B cell (primary cell): ENCODE measurements around the gene S100A7. TPM values are rescaled to one million over a fixed set of nuclear protein-coding genes. Genes with fewer than 3 reads are reported as not detected.

Experiments
- polyA plus RNA-seq: library from polyadenylated mRNA; depleted of rRNA; stranded (reverse); fragments of >200 nt; gene quantifications from 2 replicates; pipeline ENCODE4 v1.2.3, GENCODE V29; 2012
- total RNA-seq, 2 donors: library from RNA; stranded (reverse); fragments of 120-200 nt in 1 of 2; gene quantifications; 1 replicate in 1 of 2; 2 replicates in 1 of 2; pipeline versions ENCODE4 v1.2.3 to v1.2.4, GENCODE V29; 2013 to 2022

The S100A7 gene
- total and polyA plus RNA-seq, 2 donors (not counting 1 experiment from before 2014, with no cell fraction given): not detected

Other genes starting within 250 kb of the S100A7 start
- gene PRR9, start 243.1 kb downstream of the S100A7 start, total RNA-seq: not detected in 2 replicates
- gene PRR9, start 243.1 kb downstream of the S100A7 start, polyA plus RNA-seq: not detected in 2 replicates
- gene LORICRIN, start 201.0 kb downstream of the S100A7 start, total RNA-seq: 0.39 TPM in 1 of 2 replicates, not detected in the other
- gene LORICRIN, start 201.0 kb downstream of the S100A7 start, polyA plus RNA-seq: not detected in 2 replicates
- not detected in 2 replicates for gene PGLYRP3, start 147.7 kb downstream of the S100A7 start, total RNA-seq
- gene PGLYRP3, start 147.7 kb downstream of the S100A7 start, polyA plus RNA-seq: not detected in 2 replicates
- not detected in 2 replicates for gene PGLYRP4, start 111.8 kb downstream of the S100A7 start, total RNA-seq
- not detected in 2 replicates for gene PGLYRP4, start 111.8 kb downstream of the S100A7 start, polyA plus RNA-seq
- gene S100A9, start 102.8 kb downstream of the S100A7 start, total RNA-seq: 3.9 and 4.2 TPM in 2 replicates
- gene S100A9, start 102.8 kb downstream of the S100A7 start, polyA plus RNA-seq: 28.2 and 66.6 TPM in 2 replicates
- not detected in 2 replicates for gene S100A12, start 85.0 kb downstream of the S100A7 start, total RNA-seq
- 1.4 and 3.4 TPM in 2 replicates for gene S100A12, start 85.0 kb downstream of the S100A7 start, polyA plus RNA-seq
- 1.9 and 3.3 TPM in 2 replicates for gene S100A8, start 69.6 kb downstream of the S100A7 start, total RNA-seq
- 8.9 and 16.7 TPM in 2 replicates for gene S100A8, start 69.6 kb downstream of the S100A7 start, polyA plus RNA-seq
- not detected in 2 replicates for gene S100A7A, start 44.1 kb downstream of the S100A7 start, total RNA-seq
- gene S100A7A, start 44.1 kb downstream of the S100A7 start, polyA plus RNA-seq: not detected in 2 replicates
- 93.6 and 110 TPM in 2 replicates for gene S100A6, start 75.3 kb upstream of the S100A7 start, total RNA-seq
- 61.1 and 213 TPM in 2 replicates for gene S100A6, start 75.3 kb upstream of the S100A7 start, polyA plus RNA-seq
- gene S100A5, start 80.3 kb upstream of the S100A7 start, total RNA-seq: not detected in 2 replicates
- gene S100A5, start 80.3 kb upstream of the S100A7 start, polyA plus RNA-seq: 0.64 TPM in 1 of 2 replicates, not detected in the other
- 58.0 and 62.7 TPM in 2 replicates for gene S100A4, start 85.2 kb upstream of the S100A7 start, total RNA-seq
- 121 and 150 TPM in 2 replicates for gene S100A4, start 85.2 kb upstream of the S100A7 start, polyA plus RNA-seq
- not detected in 2 replicates for gene S100A3, start 88.6 kb upstream of the S100A7 start, total RNA-seq
- 0.17 TPM in 1 of 2 replicates, not detected in the other for gene S100A3, start 88.6 kb upstream of the S100A7 start, polyA plus RNA-seq
- not detected in 2 replicates for gene S100A2, start 105.2 kb upstream of the S100A7 start, total RNA-seq
- gene S100A2, start 105.2 kb upstream of the S100A7 start, polyA plus RNA-seq: 0.19 TPM in 1 of 2 replicates, not detected in the other
- not detected in 2 replicates for gene S100A16, start 152.5 kb upstream of the S100A7 start, total RNA-seq
- gene S100A16, start 152.5 kb upstream of the S100A7 start, polyA plus RNA-seq: not detected in 2 replicates
- not detected in 2 replicates for gene S100A14, start 155.7 kb upstream of the S100A7 start, total RNA-seq
- gene S100A14, start 155.7 kb upstream of the S100A7 start, polyA plus RNA-seq: 0.17 TPM in 1 of 2 replicates, not detected in the other
- 5.7 and 9.8 TPM in 2 replicates for gene S100A13, start 166.9 kb upstream of the S100A7 start, total RNA-seq
- gene S100A13, start 166.9 kb upstream of the S100A7 start, polyA plus RNA-seq: 17.8 and 19.8 TPM in 2 replicates
- not detected in 2 replicates for gene S100A1, start 167.8 kb upstream of the S100A7 start, total RNA-seq
- not detected in 2 replicates for gene S100A1, start 167.8 kb upstream of the S100A7 start, polyA plus RNA-seq
- 156 TPM in 2 replicates for gene CHTOP, start 173.4 kb upstream of the S100A7 start, total RNA-seq
- gene CHTOP, start 173.4 kb upstream of the S100A7 start, polyA plus RNA-seq: 87.0 and 140 TPM in 2 replicates
- 37.6 and 39.4 TPM in 2 replicates for gene SNAPIN, start 198.1 kb upstream of the S100A7 start, total RNA-seq
- gene SNAPIN, start 198.1 kb upstream of the S100A7 start, polyA plus RNA-seq: 17.2 and 22.7 TPM in 2 replicates
- gene ILF2, start 210.3 kb upstream of the S100A7 start, total RNA-seq: 86.5 and 89.8 TPM in 2 replicates
- 94.0 and 155 TPM in 2 replicates for gene ILF2, start 210.3 kb upstream of the S100A7 start, polyA plus RNA-seq
- 0.19 and 0.37 TPM in 2 replicates for gene NPR1, start 218.0 kb upstream of the S100A7 start, total RNA-seq
- gene NPR1, start 218.0 kb upstream of the S100A7 start, polyA plus RNA-seq: not detected in 2 replicates